ENCODE data around the gene C16orf87.

DNA sequence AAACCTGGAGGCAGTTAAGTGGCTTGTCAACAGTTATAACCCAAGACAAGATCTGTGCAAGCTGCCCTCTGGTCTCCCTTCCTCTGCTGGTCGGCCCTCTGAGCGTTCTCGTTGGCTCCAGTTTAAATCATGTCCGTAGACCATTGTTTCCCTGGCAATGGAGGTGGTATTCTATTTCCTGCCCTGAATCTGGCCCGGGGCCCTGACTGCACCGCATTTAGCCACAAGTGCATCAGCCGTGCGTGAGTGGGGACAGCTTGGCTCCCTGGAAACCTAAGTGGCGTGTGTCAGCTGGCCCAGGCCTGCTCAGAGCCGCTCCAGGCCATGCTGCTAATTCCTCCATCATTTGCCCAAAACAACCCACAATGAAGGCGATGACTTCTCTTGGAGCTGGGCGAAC lies 67.8 kb downstream of the C16orf87 start:
- TF ChIP-seq, protein P1, sequence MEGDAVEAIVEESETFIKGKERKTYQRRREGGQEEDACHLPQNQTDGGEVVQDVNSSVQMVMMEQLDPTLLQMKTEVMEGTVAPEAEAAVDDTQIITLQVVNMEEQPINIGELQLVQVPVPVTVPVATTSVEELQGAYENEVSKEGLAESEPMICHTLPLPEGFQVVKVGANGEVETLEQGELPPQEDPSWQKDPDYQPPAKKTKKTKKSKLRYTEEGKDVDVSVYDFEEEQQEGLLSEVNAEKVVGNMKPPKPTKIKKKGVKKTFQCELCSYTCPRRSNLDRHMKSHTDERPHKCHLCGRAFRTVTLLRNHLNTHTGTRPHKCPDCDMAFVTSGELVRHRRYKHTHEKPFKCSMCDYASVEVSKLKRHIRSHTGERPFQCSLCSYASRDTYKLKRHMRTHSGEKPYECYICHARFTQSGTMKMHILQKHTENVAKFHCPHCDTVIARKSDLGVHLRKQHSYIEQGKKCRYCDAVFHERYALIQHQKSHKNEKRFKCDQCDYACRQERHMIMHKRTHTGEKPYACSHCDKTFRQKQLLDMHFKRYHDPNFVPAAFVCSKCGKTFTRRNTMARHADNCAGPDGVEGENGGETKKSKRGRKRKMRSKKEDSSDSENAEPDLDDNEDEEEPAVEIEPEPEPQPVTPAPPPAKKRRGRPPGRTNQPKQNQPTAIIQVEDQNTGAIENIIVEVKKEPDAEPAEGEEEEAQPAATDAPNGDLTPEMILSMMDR (IDR thresholded peaks at IDR 0.05; ENCODE audit: low read depth, low read length) = no peak
- no peak for TF ChIP-seq EZH2phosphoT487 (IDR thresholded peaks at IDR 0.05; ENCODE audit: low read depth)
